KMS-11 (cell line): ENCODE results near the gene KCNG1.

Experiments
- H2AFZ ChIP-seq: fragments of 200-600 bp; sonication (generic); 2 replicates; pipeline ENCODE4 v1.6.1; 2016; ENCODE audit warnings: antibody characterized with exemption, mixed run types, low read depth
- H3K27ac ChIP-seq: fragments of 200-600 bp; sonication (generic); 2 replicates; pipeline ENCODE4 v1.6.1; 2016; ENCODE audit warnings: mild to moderate bottlenecking, mixed run types
- H3K27me3 ChIP-seq: fragments of 200-600 bp; sonication (generic); 2 replicates; pipeline ENCODE4 v1.6.1; 2017; ENCODE audit warnings: mild to moderate bottlenecking, low read depth, mixed run types, moderate library complexity; ENCODE audit not compliant: insufficient read depth
- H3K36me3 ChIP-seq: fragments of 200-600 bp; sonication (generic); 2 replicates; pipeline ENCODE4 v1.6.1; 2017; ENCODE audit warnings: mild to moderate bottlenecking, mixed run types; ENCODE audit not compliant: insufficient read depth
- H3K4me1 ChIP-seq: fragments of 200-600 bp; sonication (generic); 2 replicates; pipeline ENCODE4 v1.6.1; 2016; ENCODE audit warnings: mild to moderate bottlenecking, low read depth, mixed run types; ENCODE audit not compliant: poor library complexity, severe bottlenecking
- H3K4me2 ChIP-seq: fragments of 200-600 bp; sonication (generic); 2 replicates; pipeline ENCODE4 v1.7.0; 2016; ENCODE audit warnings: mild to moderate bottlenecking, mixed run types
- H3K4me3 ChIP-seq: fragments of 200-600 bp; sonication (generic); IDR thresholded peaks from 2 replicates; pipeline ENCODE4 v1.6.1; 2017; ENCODE audit warnings: low read depth, low read length, mixed read lengths; ENCODE audit not compliant: insufficient read depth
- H3K79me2 ChIP-seq: fragments of 200-600 bp; sonication (generic); 2 replicates; pipeline ENCODE4 v1.6.1; 2016; ENCODE audit warnings: low read depth, mixed run types; ENCODE audit not compliant: insufficient read depth
- H3K9ac ChIP-seq: fragments of 200-600 bp; sonication (generic); 2 replicates; pipeline ENCODE4 v1.6.1; 2016; ENCODE audit warnings: mild to moderate bottlenecking, mixed run types
- H4K20me1 ChIP-seq: fragments of 200-600 bp; sonication (generic); 2 replicates; pipeline ENCODE4 v1.6.1; 2016; ENCODE audit warnings: mild to moderate bottlenecking, mixed run types; ENCODE audit not compliant: insufficient read depth
- CTCF ChIP-seq: fragments of 200-600 bp; sonication (generic); conservative IDR thresholded peaks from 2 replicates; pipeline ENCODE4 v1.6.1; 2017; ENCODE audit warnings: low read depth, mild to moderate bottlenecking, antibody characterized with exemption, low read length, moderate library complexity, mixed read lengths

Gene KCNG1

GRCh38 chr20:51034988-51035656, 12.2 kb upstream of the KCNG1 start:
- H3K9ac ChIP-seq: no peak overlapping the region
- 0 out of 2 replicates have a peak overlapping the region, but pooled peaks have one; percentile 5 for H3K4me2 ChIP-seq
- H3K79me2 ChIP-seq: no peaks in the 10 kb centered on the region
- no peaks in the 10 kb centered on the region for H3K36me3 ChIP-seq
- H3K27me3 ChIP-seq: no peaks in the 10 kb centered on the region
- H4K20me1 ChIP-seq: no peaks in the 10 kb centered on the region
- no peak overlapping the region for H3K27ac ChIP-seq
- H3K4me3 ChIP-seq: no peak overlapping the region
- H3K4me1 ChIP-seq: peaks cover 22% of the 10 kb centered on the region
- no peak overlapping the region for H2AFZ ChIP-seq
- TF ChIP-seq CTCF: no peak

GRCh38 chr20:51034476-51034875, 11.6 kb upstream of the KCNG1 start:
- Histone ChIP-seq H4K20me1 (no peaks in the 10 kb centered on the region), H3K27ac (no peak overlapping the region), H3K27me3 (no peaks in the 10 kb centered on the region), H3K4me3 (no peak overlapping the region), H3K36me3 (no peaks in the 10 kb centered on the region), H2AFZ (no peak overlapping the region), H3K4me1 (peaks cover 22% of the 10 kb centered on the region), H3K4me2 (0 out of 2 replicates have a peak overlapping the region, but pooled peaks have one; percentile 5), H3K9ac (no peak overlapping the region), H3K79me2 (no peaks in the 10 kb centered on the region)
- TF ChIP-seq CTCF: no peak

GRCh38 chr20:51029963-51030920, 7.3 kb upstream of the KCNG1 start:
- H2AFZ ChIP-seq: no peak overlapping the region
- no peaks in the 10 kb centered on the region for H4K20me1 ChIP-seq
- TF ChIP-seq CTCF: no peak
- H3K9ac ChIP-seq: no peak overlapping the region
- no peak overlapping the region for H3K4me2 ChIP-seq
- H3K36me3 ChIP-seq: no peaks in the 10 kb centered on the region
- no peaks in the 10 kb centered on the region for H3K79me2 ChIP-seq
- no peak overlapping the region for H3K27ac ChIP-seq
- no peak overlapping the region for H3K4me3 ChIP-seq
- peaks cover 22% of the 10 kb centered on the region for H3K4me1 ChIP-seq
- no peaks in the 10 kb centered on the region; the same call in 1 of the 2 replicates for H3K27me3 ChIP-seq

- Histone ChIP-seq H3K4me1 (peaks cover 17% of the 10 kb centered on the region), H3K79me2 (no peaks in the 10 kb centered on the region), H3K27ac (no peak overlapping the region), H3K36me3 (no peaks in the 10 kb centered on the region), H3K4me3 (no peak overlapping the region), H3K27me3 (no peaks in the 10 kb centered on the region; the same call in 1 of the 2 replicates), H3K9ac (no peak overlapping the region), H3K4me2 (no peak overlapping the region), H4K20me1 (no peaks in the 10 kb centered on the region), H2AFZ (no peak overlapping the region)
- no peak for TF ChIP-seq CTCF
Observed at GRCh38 chr20:51029556-51029955, 6.6 kb upstream of the KCNG1 start.
